ENCODE measurements around the gene HOXA2.

Gene HOXA2

GRCh38 chr7:27126596-27127327 is 24.3 kb upstream of the HOXA2 start:
- Histone ChIP-seq H3F3A (ENCODE audit: insufficient read depth) (no peaks in the 10 kb centered on the region), H3K9me3 (ENCODE audit: insufficient read depth, low read length) (no peaks in the 10 kb centered on the region), H3K79me2 (ENCODE audit: insufficient read depth, low read length) (no peaks in the 10 kb centered on the region), H3K36me3 (ENCODE audit: low read length) (no peaks in the 10 kb centered on the region), H2AFZ (ENCODE audit: low read depth, low read length, severe bottlenecking) (no peak overlapping the region), H3K9me2 (replicated peaks; ENCODE audit: insufficient read depth, low read length) (no peaks in the 10 kb centered on the region), H3K9ac (ENCODE audit: low read length) (no peak overlapping the region), H3K27me3 (ENCODE audit: low read length) (no peaks in the 10 kb centered on the region), H3K4me3 (ENCODE audit: insufficient read depth, low read length, poor library complexity, severe bottlenecking) (no peak overlapping the region), H3K4me2 (ENCODE audit: low read depth, low read length, poor library complexity, severe bottlenecking) (no peak overlapping the region), H4K20me1 (ENCODE audit: low read depth, low read length) (no peaks in the 10 kb centered on the region), H3K27ac (ENCODE audit: low read depth, low read length) (no peak overlapping the region)
- TF ChIP-seq CTCF (IDR thresholded peaks at IDR 0.05; ENCODE audit: insufficient read depth, low read length, poor library complexity, severe bottlenecking) (no peak), EZH2phosphoT487 (conservative IDR thresholded peaks at IDR 0.05; ENCODE audit: low read length) (no peak)

DNA sequence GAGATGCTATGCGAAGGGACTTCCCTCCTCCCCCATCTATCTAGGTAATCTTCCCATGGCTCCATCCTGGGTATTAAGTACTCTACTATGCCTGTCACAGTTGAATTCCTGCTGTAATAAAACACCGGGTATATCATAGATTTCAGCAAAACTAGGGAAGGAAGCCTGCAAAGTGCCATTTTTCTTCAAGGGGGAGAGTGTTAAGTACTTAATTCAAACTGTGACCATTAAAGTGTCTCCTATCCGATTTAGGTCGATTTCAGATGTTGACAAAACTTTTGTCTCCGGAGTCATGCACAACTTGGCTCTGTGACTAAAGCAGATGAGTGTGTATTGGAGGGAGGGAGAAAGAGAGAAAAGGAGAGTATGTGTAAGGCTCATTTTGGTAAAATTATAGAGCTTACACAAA is 23.5 kb upstream of the HOXA2 start:
- Histone ChIP-seq H3K36me3 (ENCODE audit: low read length) (no peaks in the 10 kb centered on the region), H3K27ac (ENCODE audit: low read depth, low read length) (no peak overlapping the region), H3K9me3 (ENCODE audit: insufficient read depth, low read length) (no peaks in the 10 kb centered on the region), H3K9ac (ENCODE audit: low read length) (no peak overlapping the region), H4K20me1 (ENCODE audit: low read depth, low read length) (no peaks in the 10 kb centered on the region), H3F3A (ENCODE audit: insufficient read depth) (no peaks in the 10 kb centered on the region), H3K4me3 (ENCODE audit: insufficient read depth, low read length, poor library complexity, severe bottlenecking) (no peak overlapping the region), H3K79me2 (ENCODE audit: insufficient read depth, low read length) (no peaks in the 10 kb centered on the region), H3K9me2 (replicated peaks; ENCODE audit: insufficient read depth, low read length) (no peaks in the 10 kb centered on the region), H2AFZ (ENCODE audit: low read depth, low read length, severe bottlenecking) (no peak overlapping the region), H3K4me2 (ENCODE audit: low read depth, low read length, poor library complexity, severe bottlenecking) (no peak overlapping the region), H3K27me3 (ENCODE audit: low read length) (no peaks in the 10 kb centered on the region)
- TF ChIP-seq EZH2phosphoT487 (conservative IDR thresholded peaks at IDR 0.05; ENCODE audit: low read length) (no peak), CTCF (IDR thresholded peaks at IDR 0.05; ENCODE audit: insufficient read depth, low read length, poor library complexity, severe bottlenecking) (no peak)

- no peaks in the 10 kb centered on the region for H3K79me2 ChIP-seq (ENCODE audit: insufficient read depth, low read length)
- no peak overlapping the region for H3K9ac ChIP-seq (ENCODE audit: low read length)
- H4K20me1 ChIP-seq (ENCODE audit: low read depth, low read length) = no peaks in the 10 kb centered on the region
- no peaks in the 10 kb centered on the region for H3K27me3 ChIP-seq (ENCODE audit: low read length)
- no peak overlapping the region for H3K27ac ChIP-seq (ENCODE audit: low read depth, low read length)
- H3K9me2 ChIP-seq (replicated peaks; ENCODE audit: insufficient read depth, low read length) = no peaks in the 10 kb centered on the region
- H3F3A ChIP-seq (ENCODE audit: insufficient read depth) = no peaks in the 10 kb centered on the region
- no peak overlapping the region for H3K4me3 ChIP-seq (ENCODE audit: insufficient read depth, low read length, poor library complexity, severe bottlenecking)
- H3K36me3 ChIP-seq (ENCODE audit: low read length) = no peaks in the 10 kb centered on the region
- TF ChIP-seq CTCF (IDR thresholded peaks at IDR 0.05; ENCODE audit: insufficient read depth, low read length, poor library complexity, severe bottlenecking) (no peak), EZH2phosphoT487 (conservative IDR thresholded peaks at IDR 0.05; ENCODE audit: low read length) (no peak)
- H2AFZ ChIP-seq (ENCODE audit: low read depth, low read length, severe bottlenecking) = no peak overlapping the region
- no peak overlapping the region for H3K4me2 ChIP-seq (ENCODE audit: low read depth, low read length, poor library complexity, severe bottlenecking)
- H3K9me3 ChIP-seq (ENCODE audit: insufficient read depth, low read length) = no peaks in the 10 kb centered on the region
Measured at GRCh38 chr7:27124902-27125689, 22.6 kb upstream of the HOXA2 start.

All from SU-DHL-6 (cell line).